ENCODE measurements around the gene C22orf15. TPM values are rescaled to one million over a fixed set of nuclear protein-coding genes. Genes with fewer than 3 reads are reported as not detected.

The C22orf15 gene
- total and polyA plus RNA-seq, 2 donors (not counting 3 experiments of a cell fraction or from before 2014, with no cell fraction given), result 0.86 TPM; not detected in 1

GRCh38 chr22:23720855-23721254 is 41.9 kb upstream of the C22orf15 start:
- DNase-seq (ENCODE audit: low read depth, low spot score) (no peak), FAIRE-seq (no peak)
- Histone ChIP-seq H2AFZ (ENCODE audit: low read depth, low read length) (no peak overlapping the region), H3K4me1 (ENCODE audit: control insufficient read depth, extremely low read depth, insufficient read depth, low read length) (no peaks in the 10 kb centered on the region), H3K27me3 (ENCODE audit: control insufficient read depth in 2 of 2, insufficient read depth in 2 of 2, low read length in 2 of 2) (no peaks in the 10 kb centered on the region), H3K9ac (replicated peaks; ENCODE audit: extremely low read depth, insufficient read depth, low read length) (no peak overlapping the region), H3K9me1 (replicated peaks; ENCODE audit: control insufficient read depth, extremely low read depth, insufficient read depth, low read length) (no peaks in the 10 kb centered on the region), H3K36me3 (ENCODE audit: control insufficient read depth in 2 of 2, extremely low read depth in 1 of 2, insufficient read depth in 2 of 2, low read length in 2 of 2) (no peaks in the 10 kb centered on the region), H4K20me1 (replicated peaks; ENCODE audit: control insufficient read depth, extremely low read depth, insufficient read depth, low read length) (no peaks in the 10 kb centered on the region), H3K4me3 (replicated peaks in 1 of 3; ENCODE audit: insufficient read depth in 1 of 3, low read depth in 1 of 3, low read length in 3 of 3) (no peak overlapping the region), H3K4me2 (ENCODE audit: insufficient read depth, low read length) (no peak overlapping the region), H3K79me2 (ENCODE audit: control insufficient read depth, insufficient read depth, low read length) (peaks cover 11% of the 10 kb centered on the region), H3K9me3 (replicated peaks; ENCODE audit: control insufficient read depth, insufficient read depth, low read length) (no peaks in the 10 kb centered on the region), H3K27ac (ENCODE audit: insufficient read depth, low read depth, low read length) (no peak overlapping the region)
- intact Hi-C loops (cut with micrococcal nuclease) (no loop called here), dilution Hi-C loops (cut with MboI; ENCODE audit: extremely low pct_ligation_motif_present, low sequenced_read_pairs) (no loop called here)
- BruUV-seq (replicated peaks), result no TSS peak
- POLR2A ChIA-PET, result no interaction called here
- TF ChIP-seq FOS (IDR thresholded peaks at IDR 0.05; ENCODE audit: borderline replicate concordance, insufficient read depth, low read length) (no peak), POLR2A (IDR thresholded peaks at IDR 0.05; ENCODE audit: low read depth, low read length) (no peak), MAX (IDR thresholded peaks at IDR 0.05; ENCODE audit: insufficient read depth, insufficient read length) (no peak), GATA2 (IDR thresholded peaks at IDR 0.05; ENCODE audit: insufficient read depth, insufficient read length, low read depth, low read length) (no peak), CTCF (IDR thresholded peaks at IDR 0.05; ENCODE audit: extremely low read depth in 1 of 2, insufficient read depth in 1 of 2, low read depth in 1 of 2, low read length in 2 of 2) (no peak), EZH2 (IDR thresholded peaks at IDR 0.05; ENCODE audit: borderline replicate concordance, low read depth, low read length, severe bottlenecking) (no peak), POLR2AphosphoS5 (IDR thresholded peaks at IDR 0.05; ENCODE audit: insufficient read depth, low read depth, low read length) (no peak), MYC (IDR thresholded peaks at IDR 0.05; ENCODE audit: low read depth, low read length) (no peak), JUN (IDR thresholded peaks at IDR 0.05; ENCODE audit: borderline replicate concordance, insufficient read depth, insufficient read length, low read depth) (no peak)
- CTCF ChIA-PET, result no interaction called here
